Metanephros (tissue), 1 donor: Measurements from ENCODE around the gene FAM3B. TPM values are rescaled to one million over a fixed set of nuclear protein-coding genes. Genes with fewer than 3 reads are reported as not detected.

Experiments used
- total RNA-seq: library from RNA; depleted of rRNA; stranded (reverse); fragments of >200 nt; gene quantifications from one replicate; pipeline ENCODE4 v1.2.3, GENCODE V29; 2014

FAM3B gene
- total RNA-seq, result 7.5 TPM

GRCh38 chr21:41316200-41317062 is at the start of gene FAM3B:
Gene FAM3B (plus strand): TSS chr21:41316801. CDS start chr21:41316880, 79 bp downstream.

GRCh38 chr21:41361786-41362604 is 45.4 kb downstream of the FAM3B start, which contains the start of gene MX2:
Gene MX2 (plus strand): TSS chr21:41362027. CDS start chr21:41376907, 14,880 bp downstream.

Other genes starting within 250 kb of the FAM3B start
- 36.2 TPM for gene BACE2, start 148.6 kb upstream of the FAM3B start, total RNA-seq
- gene MX2, start 45.2 kb downstream of the FAM3B start, total RNA-seq, result 6.1 TPM
- gene MX1, start 109.4 kb downstream of the FAM3B start, total RNA-seq, result 11.7 TPM
- gene TMPRSS2, start 191.4 kb downstream of the FAM3B start, total RNA-seq, result 54.8 TPM